Peyer's patch (tissue), 4 donors: ENCODE measurements around the gene ZNF580.

Experiments used
- POLR2A ChIP-seq, 2 donors: fragments of 450-650 bp; IDR thresholded peaks; one replicate each; pipeline ENCODE4 v1.5.1; 2017; ENCODE audit warnings: antibody characterized with exemption in 2 of 2, mild to moderate bottlenecking in 2 of 2, moderate library complexity in 2 of 2
- TF ChIP-seq, protein P1 (sequence below), 6 experiments: fragments of 450-650 bp in 4 of 6; fragments of 200-600 bp in 2 of 6; sonication (generic) in 1 of 6; IDR thresholded peaks; one replicate each; pipeline ENCODE4 v1.5.1; 2017 to 2019; ENCODE audit warnings: antibody characterized with exemption in 6 of 6, mild to moderate bottlenecking in 3 of 6, moderate library complexity in 1 of 6

DNA sequence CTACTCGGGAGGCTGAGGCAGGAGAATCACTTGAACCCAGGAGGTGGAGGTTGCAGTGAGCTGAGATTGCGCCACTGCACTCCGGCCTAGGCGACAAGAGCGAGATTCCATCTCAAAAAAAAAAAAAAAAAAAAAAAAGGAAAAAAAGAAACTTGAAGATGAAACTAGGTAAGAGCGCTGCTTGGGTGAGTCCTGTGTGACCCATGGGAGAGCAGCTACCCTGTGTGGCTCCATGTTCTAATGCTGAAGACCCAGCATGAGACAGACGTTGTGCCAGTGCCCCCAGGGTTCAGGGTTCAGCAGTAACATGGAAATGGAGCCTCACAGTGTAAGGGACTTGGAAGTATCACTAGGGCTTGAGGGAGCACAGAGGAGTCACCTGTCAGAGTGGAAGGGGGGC lies 22.4 kb upstream of the ZNF580 start:
- TF ChIP-seq, protein P1, sequence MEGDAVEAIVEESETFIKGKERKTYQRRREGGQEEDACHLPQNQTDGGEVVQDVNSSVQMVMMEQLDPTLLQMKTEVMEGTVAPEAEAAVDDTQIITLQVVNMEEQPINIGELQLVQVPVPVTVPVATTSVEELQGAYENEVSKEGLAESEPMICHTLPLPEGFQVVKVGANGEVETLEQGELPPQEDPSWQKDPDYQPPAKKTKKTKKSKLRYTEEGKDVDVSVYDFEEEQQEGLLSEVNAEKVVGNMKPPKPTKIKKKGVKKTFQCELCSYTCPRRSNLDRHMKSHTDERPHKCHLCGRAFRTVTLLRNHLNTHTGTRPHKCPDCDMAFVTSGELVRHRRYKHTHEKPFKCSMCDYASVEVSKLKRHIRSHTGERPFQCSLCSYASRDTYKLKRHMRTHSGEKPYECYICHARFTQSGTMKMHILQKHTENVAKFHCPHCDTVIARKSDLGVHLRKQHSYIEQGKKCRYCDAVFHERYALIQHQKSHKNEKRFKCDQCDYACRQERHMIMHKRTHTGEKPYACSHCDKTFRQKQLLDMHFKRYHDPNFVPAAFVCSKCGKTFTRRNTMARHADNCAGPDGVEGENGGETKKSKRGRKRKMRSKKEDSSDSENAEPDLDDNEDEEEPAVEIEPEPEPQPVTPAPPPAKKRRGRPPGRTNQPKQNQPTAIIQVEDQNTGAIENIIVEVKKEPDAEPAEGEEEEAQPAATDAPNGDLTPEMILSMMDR (IDR thresholded peaks at IDR 0.05), result no peak
- no peak for TF ChIP-seq POLR2A (IDR thresholded peaks at IDR 0.05)
